Esophagus muscularis mucosa (tissue), 4 donors: Measurements from ENCODE around the gene CTTNBP2NL. TPM values are rescaled to one million over a fixed set of nuclear protein-coding genes. Genes with fewer than 3 reads are reported as not detected.

Experiments used
- DNase-seq: peaks from one replicate; pipeline ENCODE4 v3.0.0-alpha.2; 2017; ENCODE audit errors: extremely low spot score
- H3K27ac ChIP-seq, 4 donors: fragments of 200-600 bp; sonication (generic); replicated peaks in 1 of 4; 1 replicate in 3 of 4; 2 replicates in 1 of 4; pipeline ENCODE4 v1.5.1; 2016 to 2019; ENCODE audit warnings: mild to moderate bottlenecking in 1 of 4
- H3K27me3 ChIP-seq, 4 donors: fragments of 200-600 bp; sonication (generic); one replicate each; pipeline versions ENCODE4 v1.5.1 to v1.6.0; 2016 to 2019
- H3K36me3 ChIP-seq, 4 donors: fragments of 200-600 bp; sonication (generic); one replicate each; pipeline ENCODE4 v1.5.1; 2016 to 2019
- H3K4me1 ChIP-seq, 4 donors: fragments of 200-600 bp; sonication (generic); one replicate each; pipeline ENCODE4 v1.5.1; 2016 to 2019
- H3K4me3 ChIP-seq, 4 donors: fragments of 200-600 bp; sonication (generic); 1 replicate in 2 of 4; 2 replicates in 2 of 4; pipeline ENCODE4 v1.5.1; 2016 to 2019; ENCODE audit warnings: mild to moderate bottlenecking in 4 of 4, moderate library complexity in 1 of 4
- H3K9me3 ChIP-seq, 4 donors: fragments of 200-600 bp; sonication (generic); 1 replicate in 3 of 4; 2 replicates in 1 of 4; pipeline ENCODE4 v1.5.1; 2016 to 2019
- CTCF ChIP-seq, 3 experiments: fragments of 200-600 bp in 2 of 3; fragments of 450-650 bp in 1 of 3; sonication (generic) in 2 of 3; IDR thresholded peaks; one replicate each; pipeline ENCODE4 v1.5.1; 2017 to 2019; ENCODE audit warnings: antibody characterized with exemption in 3 of 3, mild to moderate bottlenecking in 2 of 3, moderate library complexity in 1 of 3
- EP300 ChIP-seq: sonication (generic); formaldehyde crosslinking; IDR thresholded peaks from one replicate; pipeline ENCODE4 v1.6.1; 2017; ENCODE audit warnings: antibody characterized with exemption
- POLR2A ChIP-seq: fragments of 450-650 bp; IDR thresholded peaks from one replicate; pipeline ENCODE4 v1.6.1; 2017; ENCODE audit warnings: antibody characterized with exemption, moderate library complexity, mild to moderate bottlenecking, low read depth
- POLR2AphosphoS5 ChIP-seq, 2 donors: sonication (generic); formaldehyde crosslinking; IDR thresholded peaks; one replicate each; pipeline ENCODE4 v1.6.1; 2017; ENCODE audit warnings: antibody characterized with exemption in 2 of 2
- WGBS: methylation state at CpG from one replicate; pipeline ENCODE4 v1.1.5; 2018; 5-methylcytosine and 5-hydroxymethylcytosine counted together
- intact Hi-C: fragments of 100-400 bp; cut with DNase I; formaldehyde crosslinking; loops from one replicate; pipeline ENCODE4 v1.15.1; 2023
- total RNA-seq, 4 donors: library from RNA; depleted of rRNA; stranded (reverse); fragments of >200 nt; gene quantifications; one replicate each; pipeline versions ENCODE4 v1.1.0 to v1.2.1, GENCODE V29; 2016

The CTTNBP2NL gene
- total RNA-seq, 4 donors from 2014 or later: 16.2 to 26.9 (median 19.0) TPM

- no peaks in the 10 kb centered on the region for H3K9me3 ChIP-seq
- no peaks in the 10 kb centered on the region for H3K36me3 ChIP-seq
- no peak for TF ChIP-seq CTCF (IDR thresholded peaks at IDR 0.05)
- TF ChIP-seq POLR2A: no peak
- TF ChIP-seq EP300: no peak
- TF ChIP-seq POLR2AphosphoS5 (IDR thresholded peaks at IDR 0.05): no peak
- no peak overlapping the region for H3K27ac ChIP-seq
- peaks cover 0 to 64% (median 16%) of the 10 kb centered on the region in 4 donors for H3K27me3 ChIP-seq
- peaks cover 28 to 50% (median 36%) of the 10 kb centered on the region in 4 donors for H3K4me1 ChIP-seq
- WGBS: 100% methylated on average over 1 of the region's 1 CpG
- H3K4me3 ChIP-seq: no peak overlapping the region
- intact Hi-C loops: no loop called here
- no peak for DNase-seq
Observed at GRCh38 chr1:112505400-112505785, 109.4 kb downstream of the CTTNBP2NL start.

GRCh38 chr1:112505878-112506277, 109.9 kb downstream of the CTTNBP2NL start:
- peaks cover 28 to 50% (median 36%) of the 10 kb centered on the region in 4 donors for H3K4me1 ChIP-seq
- DNase-seq: no peak
- WGBS: 87% methylated on average over 3 of the region's 3 CpGs
- no peak overlapping the region for H3K4me3 ChIP-seq
- no peak for TF ChIP-seq EP300
- no peak for TF ChIP-seq POLR2AphosphoS5 (IDR thresholded peaks at IDR 0.05)
- no peak for TF ChIP-seq POLR2A
- no peak for TF ChIP-seq CTCF (IDR thresholded peaks at IDR 0.05)
- intact Hi-C loops: no loop called here
- no peaks in the 10 kb centered on the region for H3K9me3 ChIP-seq
- no peak overlapping the region for H3K27ac ChIP-seq
- H3K36me3 ChIP-seq: no peaks in the 10 kb centered on the region
- H3K27me3 ChIP-seq: peaks cover 0 to 64% (median 16%) of the 10 kb centered on the region in 4 donors

- peaks cover 0 to 64% (median 16%) of the 10 kb centered on the region in 4 donors for H3K27me3 ChIP-seq
- intact Hi-C loops: no loop called here
- no peaks in the 10 kb centered on the region for H3K36me3 ChIP-seq
- no peak for TF ChIP-seq EP300
- TF ChIP-seq POLR2AphosphoS5 (IDR thresholded peaks at IDR 0.05): no peak
- no peak for TF ChIP-seq POLR2A
- TF ChIP-seq CTCF (IDR thresholded peaks at IDR 0.05): no peak
- peaks cover 28 to 50% (median 35%) of the 10 kb centered on the region in 4 donors for H3K4me1 ChIP-seq
- DNase-seq: no peak
- H3K27ac ChIP-seq: no peak overlapping the region
- no peak overlapping the region for H3K4me3 ChIP-seq
- no peaks in the 10 kb centered on the region for H3K9me3 ChIP-seq
- 78% methylated on average over 2 of the region's 2 CpGs for WGBS
Observed at GRCh38 chr1:112506306-112506705, 110.3 kb downstream of the CTTNBP2NL start.

GRCh38 chr1:112506731-112507130, 110.7 kb downstream of the CTTNBP2NL start:
- TF ChIP-seq CTCF (IDR thresholded peaks at IDR 0.05) (no peak), POLR2AphosphoS5 (IDR thresholded peaks at IDR 0.05) (no peak), EP300 (no peak), POLR2A (no peak)
- no peaks in the 10 kb centered on the region for H3K36me3 ChIP-seq
- intact Hi-C loops: no loop called here
- no peaks in the 10 kb centered on the region for H3K9me3 ChIP-seq
- peaks cover 24 to 45% (median 31%) of the 10 kb centered on the region in 4 donors for H3K4me1 ChIP-seq
- H3K4me3 ChIP-seq: no peak overlapping the region
- no peak for DNase-seq
- WGBS: 91% methylated on average over 8 of the region's 8 CpGs
- H3K27ac ChIP-seq: no peak overlapping the region
- H3K27me3 ChIP-seq: peaks cover 0 to 64% (median 16%) of the 10 kb centered on the region in 4 donors

- Histone ChIP-seq H3K27me3 (peaks cover 0 to 64% (median 16%) of the 10 kb centered on the region in 4 donors), H3K27ac (no peak overlapping the region), H3K4me1 (peaks cover 20 to 39% (median 25%) of the 10 kb centered on the region in 4 donors), H3K9me3 (no peaks in the 10 kb centered on the region), H3K4me3 (peak overlapping the region in 1 of 4 donors; percentile 60), H3K36me3 (no peaks in the 10 kb centered on the region)
- TF ChIP-seq EP300 (no peak), POLR2AphosphoS5 (IDR thresholded peaks at IDR 0.05) (no peak)
- no peak for DNase-seq
- intact Hi-C loops: no loop called here
- 75% methylated on average over 9 of the region's 9 CpGs for WGBS
Observed at GRCh38 chr1:112507336-112507735, 111.3 kb downstream of the CTTNBP2NL start.
